HG03064 (cell line): ENCODE measurements around the gene CREB3L2.
"Not testable (repeated sequence)": the region's sequence is repeated elsewhere in the genome, so short reads cannot be mapped to it uniquely, and the experiment has no call there.

Source experiments
- ATAC-seq: cut with Tn5 transposase; IDR thresholded peaks from one replicate; pipeline ENCODE4 v1.9.1; 2021; ENCODE audit warnings: low read depth; ENCODE audit not compliant: unreplicated experiment

Gene CREB3L2

DNA sequence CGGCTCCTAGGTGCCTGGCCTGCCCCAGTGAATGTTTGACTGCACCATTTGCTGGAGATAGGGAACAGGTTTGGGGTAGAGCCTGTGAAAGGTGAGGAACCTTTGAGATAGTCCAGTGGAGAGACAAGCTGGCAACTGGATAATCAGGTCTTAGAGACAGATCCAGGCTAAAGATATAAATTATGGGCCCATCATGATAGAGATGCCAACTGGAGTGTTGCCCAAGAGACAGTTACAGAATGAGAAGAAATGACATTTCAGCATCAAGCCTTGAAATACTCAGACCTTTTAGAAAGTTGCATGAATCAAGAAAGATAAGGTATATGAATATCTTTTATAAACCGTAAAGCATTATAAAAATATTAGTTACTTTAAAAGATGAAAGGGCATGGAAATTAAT lies 27.1 kb downstream of the CREB3L2 start:
- no peak for ATAC-seq

DNA sequence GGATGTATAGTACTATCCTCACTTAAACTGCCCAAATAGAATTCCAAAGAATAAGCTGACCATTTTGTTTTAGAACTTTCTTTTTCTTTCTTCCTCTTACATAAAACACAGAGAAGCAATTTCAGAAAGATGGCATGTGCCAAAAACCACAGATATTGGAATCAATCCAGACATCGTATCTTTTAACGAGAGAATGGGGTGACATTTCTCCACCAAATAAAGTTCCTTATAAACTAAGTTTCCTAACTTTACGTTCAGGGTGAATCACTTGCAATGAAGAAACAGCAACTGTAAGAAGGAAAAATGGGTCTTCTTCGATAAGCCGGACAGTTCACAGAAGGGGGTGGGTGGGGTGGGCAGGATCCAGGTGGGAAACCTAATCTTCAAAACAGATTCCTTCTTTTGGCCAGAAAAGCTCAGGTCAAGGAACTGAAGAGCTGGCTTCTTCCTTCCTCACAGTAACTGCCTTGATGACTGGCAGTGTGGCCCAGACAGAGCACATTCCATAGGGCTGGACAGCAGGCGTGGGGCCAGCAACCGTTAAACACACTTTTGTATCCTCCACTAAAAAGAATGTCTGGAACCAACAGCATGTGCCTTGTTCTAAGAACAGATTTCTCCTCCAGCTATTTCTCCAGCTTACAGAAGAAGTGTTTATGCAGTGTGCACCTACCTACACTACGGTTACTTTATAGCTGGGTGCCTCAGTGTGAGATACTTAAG lies 31.5 kb downstream of the CREB3L2 start:
- ATAC-seq: no peak

DNA sequence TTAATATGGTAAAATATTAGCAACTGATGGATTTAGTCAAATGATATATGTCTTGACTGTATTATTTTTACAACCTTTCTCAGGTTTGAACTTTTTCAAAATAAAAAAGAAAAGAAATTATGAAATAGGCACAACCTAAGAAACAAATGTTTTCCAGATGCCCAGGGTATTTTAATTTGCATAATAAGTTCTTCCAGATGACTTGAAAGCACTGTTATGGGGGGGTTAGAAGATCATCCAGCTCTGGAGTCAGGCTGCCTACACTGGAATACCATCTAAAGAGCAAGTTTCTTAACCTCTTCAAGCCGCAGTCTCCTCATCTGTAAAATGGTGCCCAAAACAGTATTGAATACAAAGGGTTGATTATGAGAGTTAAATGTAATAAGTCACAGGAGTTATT lies 32.1 kb downstream of the CREB3L2 start:
- no peak for ATAC-seq

DNA sequence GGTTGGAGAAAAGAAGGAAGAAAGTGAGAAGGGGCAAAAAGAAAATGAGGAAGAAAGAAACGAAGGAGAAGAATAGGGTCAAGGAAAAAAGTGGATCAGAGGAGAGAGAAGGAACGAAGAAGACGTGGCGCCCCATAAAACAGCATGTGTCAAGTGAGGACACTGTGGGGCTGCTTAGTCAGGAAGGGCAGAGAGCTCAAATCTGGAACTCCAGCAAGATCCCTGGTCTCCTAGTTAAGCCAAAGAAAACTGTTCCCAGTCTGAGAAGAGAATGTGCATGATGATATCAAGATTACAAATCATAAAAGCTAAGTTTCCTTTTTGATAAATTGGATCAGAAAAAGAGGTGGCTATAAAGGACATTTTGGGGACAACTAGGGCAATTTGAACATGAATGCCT lies 33.0 kb downstream of the CREB3L2 start:
- no peak for ATAC-seq

DNA sequence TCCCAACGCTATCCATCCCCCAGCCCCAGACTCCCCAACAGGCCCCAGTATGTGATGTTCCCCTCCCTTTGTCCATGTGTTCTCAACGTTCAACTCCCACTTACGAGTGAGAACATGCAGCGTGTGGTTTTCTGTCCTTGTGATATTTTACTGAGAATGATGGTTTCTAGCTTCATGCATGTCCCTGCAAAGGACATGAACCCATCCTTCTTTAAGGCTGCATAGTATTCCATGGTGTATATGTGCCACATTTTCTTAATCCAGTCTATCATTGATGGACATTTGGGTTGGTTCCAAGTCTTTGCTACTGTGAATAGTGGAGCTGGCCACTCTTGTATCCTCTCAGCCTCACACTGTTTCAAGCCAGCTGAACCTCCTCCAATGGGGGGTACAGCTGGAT lies 33.5 kb downstream of the CREB3L2 start:
- not testable (repeated sequence) for ATAC-seq

DNA sequence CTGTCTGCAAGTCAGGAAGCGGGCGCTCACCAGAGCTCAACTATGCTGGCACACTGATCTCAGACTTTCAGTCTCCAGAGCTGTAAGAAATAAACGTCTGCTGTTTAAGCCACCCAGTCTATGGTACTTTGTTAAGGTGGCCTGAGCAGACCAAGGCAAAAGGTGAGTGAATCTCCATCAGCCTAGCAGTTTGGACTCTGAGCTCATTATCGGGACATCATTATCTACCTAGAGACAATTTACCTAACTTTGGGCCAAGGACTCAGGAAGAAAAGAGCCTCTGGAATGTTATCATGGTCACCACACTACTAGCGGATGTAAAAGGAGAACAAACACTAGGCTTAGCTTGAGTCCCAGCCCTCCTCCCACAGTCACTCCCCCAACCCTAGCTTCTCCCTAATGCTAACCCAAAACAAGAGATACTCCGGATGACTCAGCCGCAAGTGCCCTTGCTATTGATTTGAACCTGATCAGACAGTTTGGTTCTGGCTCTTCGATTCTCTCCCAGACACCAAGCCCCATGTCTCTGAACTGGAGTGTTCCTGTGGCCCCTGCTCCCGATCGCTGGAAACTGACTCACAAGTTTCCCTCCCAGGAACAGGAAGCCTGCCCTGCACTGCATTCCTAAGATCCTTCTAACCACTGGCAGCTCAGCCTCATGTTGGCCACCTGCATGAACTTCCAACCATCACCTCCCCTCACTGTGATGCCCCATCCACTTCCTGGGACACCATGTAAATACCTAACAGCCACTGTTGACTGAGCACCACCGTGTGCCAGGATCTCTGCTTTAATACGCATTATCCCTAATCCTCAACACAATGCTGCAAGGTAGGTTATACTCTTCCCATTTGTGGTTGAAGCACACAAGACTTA lies 34.5 kb downstream of the CREB3L2 start:
- ATAC-seq: no peak

DNA sequence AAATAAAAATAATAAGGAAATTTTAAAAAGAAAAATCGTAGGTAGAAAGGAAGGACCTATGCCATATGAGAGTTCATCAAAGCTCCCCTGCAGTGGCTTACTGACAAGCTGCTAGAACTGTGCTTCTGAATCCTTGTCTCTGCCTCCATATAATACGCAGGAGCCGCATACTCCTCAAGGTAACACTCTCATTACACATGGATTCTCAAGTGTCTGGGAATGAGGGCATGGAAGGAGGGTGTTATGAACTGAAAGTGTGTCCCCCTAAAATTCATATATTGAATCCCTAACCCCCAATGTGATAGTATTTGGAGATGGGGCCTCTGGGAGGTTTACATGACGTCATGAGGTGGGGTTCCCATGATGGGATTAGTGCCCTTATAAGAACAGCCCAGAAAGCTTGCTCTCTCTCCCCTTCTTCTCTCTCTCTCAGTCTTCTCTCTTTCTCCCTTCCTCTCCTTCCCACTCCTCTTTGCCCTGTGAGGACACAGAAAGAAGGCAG lies 35.2 kb downstream of the CREB3L2 start:
- no peak for ATAC-seq

DNA sequence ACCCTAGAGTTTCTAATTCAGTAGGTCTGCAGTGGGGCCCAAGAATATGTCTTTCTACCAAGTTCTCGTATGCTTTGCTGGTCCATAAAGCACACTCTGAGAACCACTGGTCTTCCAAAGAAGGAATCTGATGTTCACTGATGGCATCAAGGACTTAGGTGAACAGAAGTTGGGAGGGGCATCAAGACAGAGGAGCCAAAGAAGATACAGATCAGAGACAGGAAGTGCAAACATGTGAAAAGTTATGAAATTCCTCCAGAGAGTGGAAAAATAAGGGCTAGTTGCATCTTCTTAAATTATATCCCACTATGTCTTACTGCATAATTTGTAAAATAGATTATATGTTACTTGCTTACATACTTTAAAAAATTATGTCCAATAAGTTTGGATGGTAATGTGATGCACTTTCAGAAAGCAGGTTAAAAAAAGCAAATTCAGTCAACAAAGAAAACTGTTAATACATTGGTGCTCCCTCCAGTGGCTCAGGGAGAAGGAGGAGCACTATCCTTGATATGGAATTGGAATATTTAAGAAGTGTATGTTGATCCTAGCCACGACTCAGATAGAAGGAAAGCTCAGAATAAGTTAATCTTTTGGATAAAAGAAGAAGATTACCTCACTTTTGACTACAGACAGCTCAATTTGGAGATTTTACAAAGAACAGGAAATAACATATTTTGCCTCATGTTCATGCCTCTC lies 35.8 kb downstream of the CREB3L2 start:
- no peak for ATAC-seq

DNA sequence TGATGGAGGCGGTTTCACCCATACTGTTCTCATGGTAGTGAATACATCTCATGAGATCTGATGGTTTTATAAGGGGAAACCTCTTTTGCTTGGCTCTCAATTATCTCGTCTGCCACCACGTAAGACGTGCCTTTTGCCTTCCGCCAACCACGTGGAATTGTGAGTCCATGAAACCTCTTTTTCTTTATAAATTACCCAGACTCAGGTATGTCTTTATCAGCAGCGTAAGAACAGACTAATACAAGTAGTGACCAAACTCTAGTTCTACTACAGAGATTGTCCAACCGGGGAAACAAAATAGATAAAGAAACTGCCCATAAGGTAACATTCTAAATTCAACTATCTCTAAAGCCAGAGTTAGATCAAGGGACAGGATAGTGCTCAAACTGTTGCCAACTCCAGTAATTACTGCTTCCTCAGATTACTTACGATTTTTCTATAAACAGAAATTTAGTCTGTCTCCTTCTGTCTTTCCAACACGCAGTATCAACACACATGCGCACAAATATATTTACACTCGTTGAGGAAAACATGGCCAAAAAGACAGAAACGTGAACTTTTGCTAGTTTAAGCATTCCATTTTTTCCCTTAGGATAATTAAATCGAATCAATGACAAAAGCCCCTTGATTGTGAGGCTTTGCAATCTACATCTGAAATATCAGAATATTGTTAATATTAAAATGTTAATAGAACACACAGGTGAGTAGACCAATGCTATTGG lies 36.9 kb downstream of the CREB3L2 start:
- ATAC-seq: no peak

DNA sequence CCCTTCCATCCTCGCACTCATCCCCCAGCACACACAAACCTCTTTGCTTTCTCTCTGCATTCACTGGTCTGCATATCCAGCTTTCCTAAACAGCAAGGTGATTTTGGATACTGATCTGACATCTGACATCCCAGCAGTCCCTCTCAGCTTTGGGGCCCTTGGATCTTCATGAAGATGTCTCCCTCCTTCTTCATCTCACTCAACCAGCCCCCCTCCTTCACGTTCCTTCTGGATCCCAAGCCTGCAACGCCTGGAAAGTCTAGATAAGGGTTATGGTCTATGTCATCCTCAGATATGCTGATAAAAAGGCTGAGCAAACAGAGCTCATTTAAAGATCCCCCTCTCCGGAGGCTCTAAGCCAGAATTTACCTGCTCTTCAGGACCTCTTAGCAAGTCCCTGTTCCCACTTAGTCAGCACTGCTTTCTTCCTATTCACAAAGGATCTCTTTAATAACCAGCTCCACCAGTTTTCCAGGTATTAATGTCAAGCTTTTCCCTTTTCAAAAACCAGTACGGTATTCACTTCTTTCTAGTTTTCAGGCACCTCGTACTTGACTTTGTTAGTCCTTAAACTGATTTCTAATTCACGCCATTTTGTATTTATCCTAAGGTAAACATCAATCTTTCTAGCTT lies 38.9 kb downstream of the CREB3L2 start:
- ATAC-seq: no peak

DNA sequence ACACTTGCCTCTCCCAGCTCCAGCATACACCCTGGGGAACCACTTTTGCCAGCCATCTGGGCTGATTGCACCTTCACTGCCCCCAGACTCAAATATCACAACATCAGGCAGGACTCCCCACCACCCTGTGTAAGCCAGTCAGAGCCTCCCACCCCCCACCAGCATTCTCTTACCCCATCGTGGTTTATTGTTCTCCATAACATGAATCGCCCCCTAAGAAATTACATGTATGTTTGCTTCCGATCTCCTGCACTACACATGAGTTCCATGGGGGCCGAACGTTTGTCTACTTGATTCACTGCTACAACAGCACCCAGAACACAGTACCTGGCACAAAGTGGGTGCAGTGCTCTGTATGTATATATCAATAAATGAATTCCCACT lies 39.4 kb downstream of the CREB3L2 start:
- ATAC-seq: no peak

DNA sequence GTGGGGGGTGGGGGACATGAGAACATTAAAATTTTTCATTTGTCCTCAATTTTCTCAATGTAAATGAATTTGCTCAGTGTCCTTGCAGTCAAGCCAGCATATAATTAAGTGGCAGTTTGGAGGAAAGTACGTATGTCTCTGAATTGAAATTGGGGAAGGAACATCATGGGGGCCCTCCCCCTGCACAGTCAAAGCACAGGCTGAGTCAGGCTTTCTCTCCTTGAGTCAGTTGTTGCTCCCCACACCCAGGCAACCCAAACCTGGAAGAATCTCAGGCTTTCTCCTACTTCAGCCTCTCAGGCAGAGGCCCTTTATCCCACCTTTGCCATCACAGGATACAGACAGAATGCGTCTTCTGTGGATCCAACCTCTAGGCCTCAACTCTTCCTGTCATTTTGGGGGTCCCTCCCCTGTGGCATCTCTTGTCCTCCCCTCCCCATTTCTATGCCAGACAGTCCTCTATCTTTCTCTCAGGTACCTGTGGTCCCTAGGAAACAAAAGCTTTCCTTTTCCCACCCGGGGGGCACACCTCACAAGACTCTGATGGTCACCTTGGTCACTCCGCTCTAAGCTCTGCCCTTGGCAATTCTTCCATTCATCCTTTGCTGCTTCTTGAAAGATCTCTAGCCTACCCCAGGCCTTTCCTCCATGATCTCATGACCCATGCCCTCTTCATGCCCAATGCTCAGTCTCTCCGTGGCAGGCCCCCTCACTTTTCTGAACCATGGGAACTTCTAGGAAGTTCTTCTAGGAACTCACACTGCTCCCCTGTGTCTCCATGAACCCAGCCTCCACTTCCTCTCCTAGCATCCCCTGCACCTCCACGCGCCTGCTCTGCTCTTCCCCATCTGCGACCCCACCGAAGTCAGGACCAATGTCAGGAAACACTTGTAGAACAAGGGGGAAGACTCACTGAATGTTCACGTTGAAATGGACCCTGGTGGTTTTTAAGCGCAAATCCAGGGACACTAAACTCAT lies 40.4 kb downstream of the CREB3L2 start:
- peak; percentile 61 for ATAC-seq

DNA sequence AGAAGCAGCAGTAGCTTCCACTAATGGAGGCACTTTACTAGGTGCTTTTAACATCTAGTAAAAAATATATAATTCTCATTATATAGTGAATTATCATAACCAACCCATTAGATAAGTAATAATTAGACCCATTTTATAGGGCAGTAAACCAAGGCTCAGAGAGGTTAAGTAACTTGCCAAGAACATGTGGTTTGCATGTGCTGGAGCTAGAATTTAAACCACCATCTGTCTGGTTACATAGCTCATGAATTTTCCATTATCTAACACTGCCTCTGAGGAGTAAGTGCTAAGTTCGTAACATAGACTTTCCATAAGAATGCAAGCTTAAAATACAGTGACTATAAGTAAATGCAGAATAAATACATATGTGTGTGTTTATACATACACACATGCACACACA lies 41.9 kb downstream of the CREB3L2 start:
- no peak for ATAC-seq

DNA sequence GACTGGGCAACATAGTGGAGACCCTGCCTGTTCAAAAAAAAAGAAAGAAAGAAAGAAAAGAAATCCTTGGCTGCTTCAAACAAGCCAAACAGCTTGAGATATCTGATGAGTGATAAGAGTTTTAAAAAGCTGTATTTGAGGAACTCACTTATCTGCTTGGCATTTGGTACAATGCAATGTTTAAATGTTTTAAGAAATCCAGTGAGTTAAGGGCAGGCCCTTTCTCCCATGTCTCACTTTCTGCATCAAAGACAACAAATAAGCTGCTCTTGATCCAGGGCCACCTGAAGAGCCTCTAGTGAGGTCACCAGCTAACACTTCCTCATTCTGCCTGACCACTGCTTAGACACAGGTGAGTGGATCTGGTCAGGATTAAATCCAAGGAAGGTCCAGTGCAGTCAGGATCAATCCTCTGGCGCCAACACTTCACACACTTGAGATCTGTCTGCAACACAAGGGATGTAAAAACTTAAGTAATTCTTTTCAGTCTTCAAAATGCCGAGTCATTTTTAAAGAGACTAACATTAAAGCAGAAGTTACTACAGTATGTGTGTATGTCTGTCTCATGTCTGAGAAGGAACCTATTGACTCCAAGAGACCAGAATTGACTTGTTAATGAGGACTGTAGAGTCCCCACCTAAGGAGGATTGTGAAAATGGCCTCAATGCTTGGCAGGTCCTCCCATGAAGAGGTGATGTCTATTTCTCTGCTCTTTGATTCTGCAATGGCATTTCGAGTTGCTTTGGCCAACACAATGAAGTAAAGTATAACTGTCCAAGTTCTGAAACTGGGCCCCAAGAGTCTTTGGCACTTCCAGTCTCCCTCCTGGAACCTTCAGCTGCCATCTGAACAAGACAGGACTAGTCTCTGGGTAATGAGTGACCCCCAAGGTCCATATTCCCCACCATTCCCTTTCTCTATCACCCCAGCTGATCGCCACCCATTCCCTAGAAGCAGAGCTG lies 43.1 kb downstream of the CREB3L2 start:
- ATAC-seq: no peak

DNA sequence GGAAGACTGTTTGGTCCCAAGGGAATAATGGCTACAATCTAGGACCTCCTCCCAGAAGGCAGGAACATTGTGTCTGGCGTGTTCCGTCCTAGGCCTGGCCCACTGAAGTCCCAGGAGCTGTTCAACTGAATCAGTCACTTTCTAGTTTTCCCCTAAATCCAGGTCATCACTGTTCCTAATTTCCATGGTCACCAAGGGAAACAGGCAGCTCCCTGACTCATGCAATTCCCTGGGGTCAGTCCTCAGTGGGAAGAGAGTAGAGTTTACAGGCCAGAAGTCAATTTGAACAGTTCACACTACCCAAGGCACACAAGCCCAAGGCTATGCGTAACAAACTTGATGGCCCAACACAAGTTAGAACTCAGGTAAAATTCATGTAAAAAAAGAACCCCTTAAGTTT lies 44.0 kb downstream of the CREB3L2 start:
- no peak for ATAC-seq

DNA sequence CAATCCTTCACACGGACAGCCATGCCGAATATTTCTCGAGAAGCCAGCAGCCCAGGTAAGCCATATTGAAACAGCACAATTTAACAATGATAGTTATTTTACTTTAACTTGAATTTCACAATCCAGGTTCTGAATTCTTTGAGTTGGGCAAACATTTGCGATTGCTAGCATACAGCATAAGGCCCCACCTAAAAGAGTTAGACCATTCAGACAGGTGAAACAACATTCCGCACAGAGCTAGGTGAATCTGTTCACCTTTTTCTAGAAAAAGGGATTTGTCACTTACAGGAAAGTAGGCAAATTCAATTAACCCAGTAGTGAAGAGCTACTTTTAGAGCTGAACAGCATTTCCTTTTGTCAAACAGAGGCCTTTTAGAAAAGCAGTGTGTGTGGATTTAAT lies 45.3 kb downstream of the CREB3L2 start:
- ATAC-seq: no peak

DNA sequence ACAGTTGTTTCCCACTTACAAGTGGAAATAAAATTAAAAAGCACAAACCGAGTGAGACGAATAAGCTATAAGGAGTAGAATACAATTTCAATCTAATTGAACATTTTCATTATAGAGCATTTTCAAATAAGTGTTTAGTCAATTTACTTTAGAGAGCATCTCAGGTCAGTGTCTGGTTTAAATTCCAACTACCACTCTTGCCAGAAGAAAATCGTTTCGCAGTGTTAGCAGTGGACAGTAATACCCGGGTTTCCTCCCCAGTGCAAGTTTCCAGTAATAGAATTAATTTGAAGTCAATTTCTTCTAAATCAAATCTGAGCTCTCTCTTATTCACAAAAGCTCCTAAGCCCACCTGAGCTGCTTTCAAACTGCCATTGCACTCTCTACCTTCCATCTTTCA lies 45.7 kb downstream of the CREB3L2 start:
- ATAC-seq: no peak

DNA sequence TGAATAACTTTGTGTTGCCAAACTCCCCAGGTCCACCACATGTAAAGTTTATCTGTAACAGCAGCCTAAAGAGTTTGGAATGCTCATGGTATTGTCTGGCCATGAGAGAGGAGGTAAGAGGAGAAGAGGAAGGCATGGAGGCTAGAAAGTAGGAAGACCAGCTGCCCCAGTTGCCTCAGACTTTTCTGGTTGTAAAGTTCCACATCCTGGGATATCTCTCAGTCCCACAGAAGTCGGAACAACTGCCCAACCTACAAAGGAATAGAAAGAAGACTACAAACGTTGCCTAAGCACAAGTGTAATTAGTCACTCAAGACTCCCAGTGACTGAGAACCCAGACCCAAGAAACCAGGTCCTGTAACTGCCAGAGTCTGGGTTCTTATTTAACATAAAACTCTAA lies 47.3 kb downstream of the CREB3L2 start:
- ATAC-seq: no peak
